ENCODE data around the gene MBD3L2.
"Not testable (repeated sequence)": the region's sequence is repeated elsewhere in the genome, so short reads cannot be mapped to it uniquely, and the experiment has no call there.

The MBD3L2 gene

DNA sequence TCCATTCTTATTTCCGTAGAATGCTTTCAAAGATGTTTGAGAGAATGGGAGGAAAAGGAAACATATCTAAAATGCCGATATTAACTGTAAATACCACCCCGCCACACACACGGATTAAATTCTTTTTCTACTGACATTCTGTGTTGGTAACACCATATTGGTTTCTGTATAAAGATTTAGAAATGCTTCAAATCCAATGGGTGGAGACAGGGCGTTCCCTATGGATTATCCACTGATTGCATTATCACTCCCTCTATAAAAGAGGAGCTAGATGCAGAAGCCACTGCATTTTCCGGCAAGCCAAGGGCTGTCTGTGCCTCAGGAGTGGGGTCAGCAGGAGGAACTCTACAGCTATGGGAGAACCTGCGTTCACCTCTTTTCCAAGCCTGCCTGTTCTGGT is at the start of gene MBD3L2:
Gene MBD3L2 (plus strand): TSS at position 301 of the 400 bp plus-strand sequence. CDS start 53 bp downstream, at position 354.
- not testable (repeated sequence) for DNase-seq

DNA sequence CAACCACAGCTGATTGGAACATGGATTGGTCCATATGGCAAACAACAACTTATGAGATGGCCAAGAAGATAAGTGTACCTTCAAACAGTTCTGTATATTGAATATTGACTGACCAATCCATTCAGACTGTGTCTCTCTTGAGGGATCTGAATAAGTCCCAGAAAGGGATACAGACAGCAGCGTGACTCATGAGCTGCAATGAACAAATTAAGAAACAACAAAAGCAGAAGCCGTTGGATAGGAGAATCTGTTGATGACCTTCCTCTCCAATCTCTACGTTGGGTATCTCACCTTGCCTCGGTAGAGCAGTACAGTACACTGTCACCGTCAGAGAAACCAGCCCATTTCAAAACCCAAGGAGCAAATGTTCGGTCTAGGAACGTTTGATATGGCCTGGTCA is 49.2 kb upstream of the MBD3L2 start:
- DNase-seq = no peak

DNA sequence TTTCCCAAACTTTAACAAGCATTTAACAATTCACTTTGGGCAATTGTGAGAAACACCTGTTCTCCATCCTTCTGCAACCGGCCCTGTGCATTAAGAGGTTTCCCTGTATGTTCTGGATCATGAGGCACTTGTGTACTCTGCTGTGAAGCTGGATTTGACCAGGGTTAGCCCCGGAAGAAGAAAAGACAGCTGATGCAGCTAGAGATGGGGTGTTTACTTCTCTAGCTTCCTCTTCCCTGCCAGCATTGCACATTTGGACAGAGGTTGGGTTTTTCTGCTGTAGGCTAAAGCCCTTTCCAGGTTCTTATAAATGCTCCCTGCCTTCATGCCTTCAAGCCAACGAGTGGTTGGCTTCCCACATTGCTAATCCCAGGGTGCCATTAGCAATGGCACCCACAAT is 48.8 kb upstream of the MBD3L2 start:
- DNase-seq = no peak

DNA sequence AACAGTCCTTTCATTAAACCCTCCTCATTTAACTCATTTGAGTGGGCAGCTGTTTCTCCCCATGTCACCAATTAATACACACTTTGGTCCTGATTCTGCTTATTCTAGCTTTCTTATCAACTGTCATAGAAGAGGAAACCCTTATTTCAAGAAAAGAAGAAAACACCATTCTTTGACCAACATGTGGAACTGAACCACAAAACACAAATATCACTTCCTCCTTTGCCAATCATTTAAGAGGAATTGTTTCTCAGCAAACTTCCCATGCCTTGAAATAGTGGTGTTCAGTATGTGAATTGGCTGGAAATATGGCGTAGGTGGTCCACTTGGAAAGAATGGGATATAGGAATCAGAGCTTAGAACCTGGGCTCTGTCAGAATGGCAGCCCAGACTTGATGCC is 48.3 kb upstream of the MBD3L2 start:
- DNase-seq = no peak

DNA sequence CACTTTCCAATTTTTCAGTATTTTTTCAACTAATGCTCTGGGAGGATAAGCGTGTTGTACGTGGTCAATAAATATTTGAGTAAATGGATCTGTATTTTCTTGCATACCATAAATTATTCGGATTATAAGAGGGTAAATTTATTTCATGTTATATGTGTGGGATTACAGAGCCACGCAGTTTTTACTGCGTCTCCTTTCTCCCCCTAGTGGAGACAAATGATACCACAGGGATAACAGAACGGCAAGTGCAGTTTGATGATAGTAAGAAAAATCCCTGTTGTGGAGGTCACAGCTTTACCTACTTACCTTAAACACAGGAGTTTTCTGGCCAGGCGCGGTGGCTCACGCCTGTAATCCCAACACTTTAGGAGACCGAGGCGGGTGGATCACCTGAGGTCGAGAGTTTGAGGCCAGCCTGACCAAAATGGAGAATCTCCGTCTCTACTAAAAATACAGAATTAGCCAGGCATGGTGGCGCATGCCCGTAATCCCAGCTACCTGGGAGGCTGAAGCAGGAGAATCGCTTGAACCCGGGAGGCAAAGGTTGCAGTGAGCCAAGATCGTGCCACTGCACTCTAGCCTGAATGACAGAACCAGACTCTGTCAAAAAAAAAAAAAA is 44.7 kb upstream of the MBD3L2 start:
- no peak for DNase-seq

DNA sequence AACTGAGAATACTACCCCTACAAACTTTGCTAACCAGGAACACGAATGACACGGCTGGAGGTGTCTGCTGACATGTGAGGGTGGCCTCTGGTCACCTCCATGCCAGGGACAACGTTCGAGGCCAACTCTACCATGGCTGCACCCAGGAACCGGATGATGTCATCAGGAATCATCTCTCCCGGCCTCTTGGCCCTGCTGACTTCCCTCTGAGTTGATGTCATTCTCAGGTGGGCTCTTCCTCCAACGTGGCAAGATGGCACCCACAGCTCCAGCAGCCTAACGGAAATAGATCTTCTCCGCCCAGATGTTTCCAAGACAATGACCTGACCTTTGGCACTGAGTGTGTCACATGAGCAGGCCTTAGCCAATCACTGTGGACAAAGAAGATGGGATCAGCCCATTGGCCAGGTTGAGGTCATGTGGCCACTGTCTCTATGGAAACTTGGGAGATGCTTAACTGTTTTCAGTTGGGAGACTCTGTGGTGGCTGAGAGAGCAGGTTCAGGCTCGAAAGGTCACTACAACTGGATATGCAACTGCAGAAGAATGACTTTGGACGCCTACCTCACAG is 42.9 kb upstream of the MBD3L2 start:
- no peak for DNase-seq

DNA sequence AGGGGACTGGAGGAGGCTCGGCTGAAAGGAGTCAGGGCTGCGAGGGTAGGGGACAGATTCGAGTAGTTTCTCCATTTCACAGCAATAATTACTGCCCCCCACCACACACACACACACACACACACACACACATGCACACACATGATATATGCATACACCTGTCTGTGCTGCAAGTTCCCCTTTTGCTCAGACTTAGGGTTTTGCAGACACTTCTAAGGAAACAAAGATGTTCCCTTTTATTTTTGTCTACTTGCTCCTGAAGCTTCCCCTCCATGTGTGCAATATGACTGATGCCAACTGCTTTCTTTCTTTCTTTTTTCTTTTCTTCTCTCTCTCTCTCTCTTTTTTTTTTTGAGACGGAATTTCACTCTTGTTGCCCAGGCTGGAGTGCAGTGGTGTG is 41.3 kb upstream of the MBD3L2 start:
- DNase-seq = no peak

DNA sequence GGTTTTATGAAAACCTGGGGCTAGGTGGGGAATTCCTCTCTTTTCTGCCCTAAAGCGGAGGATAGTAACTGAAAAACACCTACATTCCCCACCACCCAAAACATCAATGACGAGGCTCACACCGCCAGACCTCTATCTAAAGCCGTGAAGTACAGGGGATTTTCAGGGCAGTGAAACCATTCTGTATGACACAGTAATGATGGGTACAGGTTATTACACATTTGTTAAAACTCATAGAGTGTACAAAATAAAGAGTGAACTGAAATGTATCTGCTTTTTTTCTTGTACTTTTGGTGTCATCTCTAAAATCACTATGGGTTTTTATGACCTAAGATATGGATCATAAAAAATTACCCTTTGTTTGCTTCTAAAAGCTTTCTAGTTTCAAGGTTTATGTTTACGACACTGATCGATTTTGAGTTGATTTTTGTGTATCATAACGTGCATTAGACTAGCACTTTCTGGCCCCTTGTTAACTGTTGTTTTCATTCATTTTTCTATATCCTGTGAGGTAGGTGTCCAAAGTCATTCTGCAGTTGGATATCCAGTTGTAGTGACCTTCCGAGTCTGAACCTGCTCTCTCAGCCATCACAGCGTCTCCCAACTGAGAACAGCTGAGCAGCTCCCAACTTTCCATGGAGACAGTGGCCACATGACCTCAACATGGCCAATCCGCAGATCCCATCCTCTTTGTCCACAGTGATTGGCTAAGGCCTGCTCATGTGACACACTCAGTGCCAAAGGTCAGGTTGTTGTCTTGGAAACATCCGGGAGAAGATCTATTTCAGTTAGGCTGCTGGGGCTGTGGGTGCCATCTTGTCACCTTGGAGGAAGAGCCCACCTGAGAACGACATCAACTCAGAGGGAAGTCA is 38.2 kb upstream of the MBD3L2 start:
- DNase-seq = no peak

DNA sequence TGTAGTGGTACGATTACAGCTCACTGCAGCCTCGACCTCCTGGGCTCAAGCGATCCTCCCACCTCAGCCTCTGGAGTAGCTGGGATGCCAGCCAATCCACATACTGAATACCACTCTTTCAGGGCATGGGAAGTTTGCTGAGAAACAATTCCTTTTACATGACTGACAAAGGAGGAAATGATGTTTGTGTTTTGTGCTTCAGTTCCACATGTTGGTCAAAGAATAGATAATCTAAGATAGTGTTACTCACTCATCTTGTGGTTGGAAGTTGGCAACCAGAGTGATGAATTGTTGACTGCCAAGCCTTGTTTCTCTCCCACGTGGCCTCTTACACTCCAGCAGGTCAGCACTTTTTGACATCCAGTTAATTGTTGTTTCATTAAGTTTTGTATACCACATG is 35.4 kb upstream of the MBD3L2 start:
- no peak for DNase-seq

DNA sequence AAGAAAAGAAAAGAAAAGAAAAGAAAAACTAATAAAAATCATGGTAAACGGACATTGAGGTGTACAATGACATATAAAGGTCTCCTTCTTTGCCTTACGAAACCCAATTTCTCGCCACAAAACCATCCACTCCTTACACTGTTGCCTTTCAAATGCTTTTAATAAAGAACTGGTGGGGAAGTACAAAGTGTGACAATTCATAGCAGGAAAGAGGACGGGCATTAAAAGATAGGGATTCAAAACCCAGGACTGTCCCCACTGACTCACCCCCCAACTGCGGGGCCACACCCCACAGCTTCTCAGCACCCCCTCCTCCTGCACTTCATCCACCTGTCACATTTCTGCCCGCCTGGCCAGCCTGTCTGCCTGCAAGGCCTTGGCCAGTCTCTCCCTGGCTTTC is 30.3 kb upstream of the MBD3L2 start:
- DNase-seq = no peak

DNA sequence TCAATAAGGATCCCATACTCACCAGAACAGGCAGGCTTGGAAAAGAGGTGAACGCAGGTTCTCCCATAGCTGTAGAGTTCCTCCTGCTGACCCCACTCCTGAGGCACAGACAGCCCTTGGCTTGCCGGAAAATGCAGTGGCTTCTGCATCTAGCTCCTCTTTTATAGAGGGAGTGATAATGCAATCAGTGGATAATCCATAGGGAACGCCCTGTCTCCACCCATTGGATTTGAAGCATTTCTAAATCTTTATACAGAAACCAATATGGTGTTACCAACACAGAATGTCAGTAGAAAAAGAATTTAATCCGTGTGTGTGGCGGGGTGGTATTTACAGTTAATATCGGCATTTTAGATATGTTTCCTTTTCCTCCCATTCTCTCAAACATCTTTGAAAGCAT is 27.8 kb upstream of the MBD3L2 start, which contains the start of gene MBD3L2B:
Gene MBD3L2B (minus strand): TSS at position 101 of the 400 bp plus-strand sequence. CDS start 34 bp downstream, at position 67.
- DNase-seq = not testable (repeated sequence)

DNA sequence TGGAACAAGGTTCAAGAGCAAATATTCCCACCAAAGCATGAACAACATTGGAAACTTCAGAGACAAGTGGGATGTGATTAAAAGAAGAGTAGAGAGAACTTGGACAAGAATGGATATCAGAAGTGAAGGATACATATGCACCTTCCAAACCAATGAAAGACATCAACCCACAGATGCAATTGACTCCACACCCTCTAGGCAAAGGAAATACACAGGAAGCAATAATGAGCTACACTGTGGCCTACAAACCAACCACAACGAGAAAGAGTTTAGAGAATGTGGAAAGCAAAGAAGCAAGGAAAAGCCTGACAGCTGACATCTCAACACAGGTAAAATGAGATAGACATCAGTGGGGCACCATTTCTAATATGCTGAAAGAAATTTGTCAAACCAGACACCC is 20.3 kb upstream of the MBD3L2 start:
- not testable (repeated sequence) for DNase-seq

DNA sequence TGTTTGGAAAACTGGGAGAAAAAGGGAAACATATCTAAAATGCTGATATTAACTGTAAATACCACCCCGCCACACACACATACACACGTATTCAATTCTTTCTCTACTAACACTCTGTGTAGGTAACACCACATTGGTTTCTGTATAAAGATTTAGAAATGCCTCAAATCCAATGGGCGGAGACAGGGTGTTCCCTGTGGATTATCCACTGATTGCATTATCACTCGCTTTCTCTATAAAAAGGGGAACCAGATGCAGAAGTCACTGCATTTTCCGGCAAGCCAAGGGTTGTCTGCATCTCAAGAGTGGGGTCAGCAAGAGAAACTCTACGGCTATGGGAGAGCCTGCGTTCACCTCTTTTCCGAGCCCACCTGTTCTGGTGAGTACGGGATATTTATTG is 18.8 kb upstream of the MBD3L2 start, which contains the start of gene MBD3L5:
Gene MBD3L5 (plus strand): TSS at position 301 of the 400 bp plus-strand sequence. CDS start 34 bp downstream, at position 335.
- DNase-seq = not testable (repeated sequence)

DNA sequence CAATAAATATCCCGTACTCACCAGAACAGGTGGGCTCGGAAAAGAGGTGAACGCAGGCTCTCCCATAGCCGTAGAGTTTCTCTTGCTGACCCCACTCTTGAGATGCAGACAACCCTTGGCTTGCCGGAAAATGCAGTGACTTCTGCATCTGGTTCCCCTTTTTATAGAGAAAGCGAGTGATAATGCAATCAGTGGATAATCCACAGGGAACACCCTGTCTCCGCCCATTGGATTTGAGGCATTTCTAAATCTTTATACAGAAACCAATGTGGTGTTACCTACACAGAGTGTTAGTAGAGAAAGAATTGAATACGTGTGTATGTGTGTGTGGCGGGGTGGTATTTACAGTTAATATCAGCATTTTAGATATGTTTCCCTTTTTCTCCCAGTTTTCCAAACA is 9.0 kb upstream of the MBD3L2 start, which contains the start of gene MBD3L4:
Gene MBD3L4 (minus strand): TSS at position 101 of the 400 bp plus-strand sequence. CDS start 35 bp downstream, at position 66.
- not testable (repeated sequence) for DNase-seq

DNA sequence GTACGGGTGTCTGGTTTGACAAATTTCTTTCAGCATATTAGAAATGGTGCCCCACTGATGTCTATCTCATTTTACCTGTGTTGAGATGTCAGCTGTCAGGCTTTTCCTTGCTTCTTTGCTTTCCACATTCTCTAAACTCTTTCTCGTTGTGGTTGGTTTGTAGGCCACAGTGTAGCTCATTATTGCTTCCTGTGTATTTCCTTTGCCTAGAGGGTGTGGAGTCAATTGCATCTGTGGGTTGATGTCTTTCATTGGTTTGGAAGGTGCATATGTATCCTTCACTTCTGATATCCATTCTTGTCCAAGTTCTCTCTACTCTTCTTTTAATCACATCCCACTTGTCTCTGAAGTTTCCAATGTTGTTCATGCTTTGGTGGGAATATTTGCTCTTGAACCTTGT is 7.6 kb upstream of the MBD3L2 start:
- DNase-seq = not testable (repeated sequence)

DNA sequence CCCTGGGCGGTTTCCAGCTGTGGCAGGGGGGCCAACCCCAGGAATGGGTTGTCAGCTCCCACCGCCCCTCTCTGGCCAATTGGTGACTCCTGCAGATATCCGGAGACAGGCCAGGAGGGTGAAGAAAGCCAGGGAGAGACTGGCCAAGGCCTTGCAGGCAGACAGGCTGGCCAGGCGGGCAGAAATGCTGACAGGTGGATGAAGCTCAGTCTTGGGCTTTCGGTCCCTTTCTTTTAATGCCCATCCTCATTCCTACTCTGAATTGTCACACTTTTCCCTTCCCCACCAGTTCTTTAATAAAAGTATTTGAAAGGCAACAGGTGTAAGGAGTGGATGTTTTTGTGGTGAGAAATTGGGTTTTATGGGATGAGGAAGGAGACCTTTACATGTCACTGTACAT is 2.3 kb downstream of the MBD3L2 start:
- DNase-seq = not testable (repeated sequence)

DNA sequence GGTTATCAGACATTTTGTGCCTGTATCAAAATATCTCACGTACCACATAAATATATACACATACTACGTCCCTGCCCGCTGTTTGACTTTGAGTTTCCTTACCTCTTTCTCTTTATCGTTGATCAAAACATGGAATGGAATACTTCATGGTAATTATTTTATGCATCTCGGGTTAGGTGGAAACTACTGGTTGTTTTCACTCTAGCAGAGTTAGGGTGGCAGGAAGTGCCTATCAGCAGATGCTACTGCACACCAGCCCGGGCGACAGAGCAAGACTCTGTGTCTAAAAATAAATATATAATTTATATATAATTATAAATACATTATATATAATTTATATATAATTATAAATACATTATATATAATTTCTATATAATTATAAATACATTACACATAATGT is 3.8 kb downstream of the MBD3L2 start:
- not testable (repeated sequence) for DNase-seq

DNA sequence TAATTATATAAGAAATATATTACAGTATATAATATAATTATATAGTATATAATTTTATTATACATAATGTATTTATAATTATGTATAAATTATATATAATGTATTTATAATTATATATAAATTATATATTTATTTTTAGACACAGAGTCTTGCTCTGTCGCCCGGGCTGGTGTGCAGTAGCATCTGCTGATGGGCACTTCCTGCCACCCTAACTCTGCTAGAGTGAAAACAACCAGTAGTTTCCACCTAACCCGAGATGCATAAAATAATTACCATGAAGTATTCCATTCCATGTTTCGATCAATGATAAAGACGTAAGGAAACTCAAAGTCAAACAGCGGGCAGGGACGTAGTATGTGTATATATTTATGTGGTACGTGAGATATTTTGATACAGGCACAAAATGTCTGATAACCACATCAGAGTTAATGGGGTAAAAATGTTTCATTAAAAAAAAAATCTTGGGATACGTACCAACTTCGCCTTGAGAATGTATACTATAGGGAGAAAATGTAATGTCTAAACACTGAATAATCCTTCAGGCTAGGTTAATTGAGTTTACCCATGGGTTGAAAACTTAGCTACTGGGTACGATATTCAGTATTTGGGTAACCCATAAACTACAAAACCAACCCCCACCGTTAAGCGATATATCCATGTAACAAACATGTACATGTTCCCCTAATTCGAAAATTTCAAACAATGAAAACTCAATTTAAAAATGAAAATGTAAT is 5.7 kb downstream of the MBD3L2 start:
- not testable (repeated sequence) for DNase-seq

DNA sequence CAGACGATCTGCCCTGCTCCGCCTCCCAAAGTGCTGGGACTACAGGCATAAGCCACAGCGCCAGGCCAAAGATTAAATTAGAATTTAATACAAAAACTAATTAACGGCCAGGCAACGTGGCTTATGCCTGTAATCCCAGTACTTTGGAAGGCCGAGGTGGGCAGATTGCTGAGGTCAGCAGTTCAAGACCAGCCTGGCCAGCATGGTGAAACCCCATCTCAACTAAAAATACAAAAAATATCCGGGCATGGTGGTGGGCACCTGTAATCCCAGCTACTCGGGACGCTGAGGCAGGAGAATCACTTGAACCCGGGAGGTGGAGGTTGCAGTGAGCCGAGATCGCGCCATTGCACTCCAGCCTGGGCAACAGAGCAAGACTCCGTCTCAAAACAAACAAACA is 6.6 kb downstream of the MBD3L2 start:
- not testable (repeated sequence) for DNase-seq

DNA sequence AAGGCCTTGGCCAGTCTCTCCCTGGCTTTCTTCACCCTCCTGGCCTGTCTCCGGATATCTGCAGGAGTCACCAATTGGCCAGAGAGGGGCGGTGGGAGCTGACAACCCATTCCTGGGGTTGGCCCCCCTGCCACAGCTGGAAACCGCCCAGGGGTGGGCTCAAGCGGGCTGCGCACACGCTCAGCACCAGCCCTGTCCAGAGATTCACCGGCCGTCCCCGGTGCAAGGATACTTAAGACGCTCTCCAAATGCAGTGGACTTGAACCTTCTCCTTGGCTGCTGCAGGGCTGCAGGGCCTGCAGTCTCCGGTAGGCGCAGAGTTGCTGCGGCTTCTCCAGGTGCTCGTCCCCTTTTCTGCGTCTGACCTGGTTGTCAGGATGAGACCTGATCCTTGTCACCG is 7.2 kb downstream of the MBD3L2 start:
- DNase-seq = not testable (repeated sequence)

DNA sequence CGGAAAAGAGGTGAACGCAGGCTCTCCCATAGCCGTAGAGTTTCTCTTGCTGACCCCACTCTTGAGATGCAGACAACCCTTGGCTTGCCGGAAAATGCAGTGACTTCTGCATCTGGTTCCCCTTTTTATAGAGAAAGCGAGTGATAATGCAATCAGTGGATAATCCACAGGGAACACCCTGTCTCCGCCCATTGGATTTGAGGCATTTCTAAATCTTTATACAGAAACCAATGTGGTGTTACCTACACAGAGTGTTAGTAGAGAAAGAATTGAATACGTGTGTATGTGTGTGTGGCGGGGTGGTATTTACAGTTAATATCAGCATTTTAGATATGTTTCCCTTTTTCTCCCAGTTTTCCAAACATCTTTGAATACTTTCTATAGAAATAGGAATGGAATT is 9.5 kb downstream of the MBD3L2 start, which contains the start of gene MBD3L3:
Gene MBD3L3 (minus strand): TSS at position 101 of the 400 bp plus-strand sequence. CDS start 71 bp downstream, at position 30.
- DNase-seq = not testable (repeated sequence)

DNA sequence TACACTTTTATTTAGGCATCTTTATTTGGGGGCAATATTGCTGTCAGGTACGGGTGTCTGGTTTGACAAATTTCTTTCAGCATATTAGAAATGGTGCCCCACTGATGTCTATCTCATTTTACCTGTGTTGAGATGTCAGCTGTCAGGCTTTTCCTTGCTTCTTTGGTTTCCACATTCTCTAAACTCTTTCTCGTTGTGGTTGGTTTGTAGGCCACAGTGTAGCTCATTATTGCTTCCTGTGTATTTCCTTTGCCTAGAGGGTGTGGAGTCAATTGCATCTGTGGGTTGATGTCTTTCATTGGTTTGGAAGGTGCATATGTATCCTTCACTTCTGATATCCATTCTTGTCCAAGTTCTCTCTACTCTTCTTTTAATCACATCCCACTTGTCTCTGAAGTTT is 10.9 kb downstream of the MBD3L2 start:
- DNase-seq = not testable (repeated sequence)

DNA sequence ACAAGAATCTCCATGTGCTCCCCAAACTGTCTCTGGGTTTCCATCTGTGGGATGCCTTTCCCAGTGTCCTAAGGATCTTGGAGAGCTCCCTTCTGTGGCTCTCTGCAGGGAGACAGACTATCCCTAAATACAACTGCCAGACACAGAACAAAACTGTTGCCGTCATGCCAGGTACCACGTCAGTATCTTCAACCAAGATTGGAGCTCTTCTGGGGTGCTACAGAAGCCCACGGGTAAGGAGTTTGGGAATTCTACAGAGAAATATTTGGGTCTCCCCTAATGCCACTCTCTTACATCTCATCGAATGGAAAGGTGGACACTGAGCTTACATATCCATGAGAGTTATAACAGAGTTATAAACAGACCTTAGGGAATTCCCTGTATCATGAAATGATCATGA is 14.2 kb downstream of the MBD3L2 start:
- DNase-seq = no peak
